GM19438 (cell line): Measurements from ENCODE around the gene PFKM.

Experiments used
- ATAC-seq: cut with Tn5 transposase; IDR thresholded peaks from one replicate; pipeline ENCODE4 v1.9.1; 2021; ENCODE audit warnings: low read depth; ENCODE audit not compliant: unreplicated experiment

Gene PFKM

DNA sequence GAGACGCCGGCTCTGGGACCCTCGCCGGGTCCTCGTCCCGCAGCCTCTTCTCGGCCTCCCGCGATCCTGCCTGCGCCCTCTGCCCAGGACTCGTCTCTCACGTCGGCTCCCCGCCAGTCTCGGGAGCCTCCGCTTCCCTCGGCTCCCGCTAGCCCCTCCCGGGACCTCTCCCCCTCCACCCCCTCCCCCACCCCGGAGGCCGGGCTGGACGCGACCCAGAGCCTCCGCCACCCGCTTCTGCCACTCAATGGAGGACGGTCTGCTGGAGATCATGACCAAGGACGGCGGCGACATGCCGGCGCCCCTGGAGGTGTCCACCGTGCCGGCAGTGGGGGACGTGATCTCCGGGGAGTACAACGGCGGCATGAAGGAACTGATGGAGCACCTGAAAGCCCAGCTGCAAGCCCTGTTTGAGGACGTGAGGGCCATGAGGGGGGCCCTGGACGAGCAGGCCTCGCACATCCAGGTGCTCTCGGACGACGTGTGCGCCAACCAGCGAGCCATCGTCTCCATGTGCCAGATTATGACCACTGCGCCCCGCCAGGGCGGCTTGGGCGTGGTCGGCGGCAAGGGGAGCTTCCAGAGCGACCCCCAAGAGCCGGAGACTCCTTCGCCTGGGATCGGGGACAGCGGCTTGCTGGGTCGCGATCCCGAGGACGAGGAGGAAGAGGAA lies 64.8 kb downstream of the PFKM start:
- ATAC-seq: no peak

DNA sequence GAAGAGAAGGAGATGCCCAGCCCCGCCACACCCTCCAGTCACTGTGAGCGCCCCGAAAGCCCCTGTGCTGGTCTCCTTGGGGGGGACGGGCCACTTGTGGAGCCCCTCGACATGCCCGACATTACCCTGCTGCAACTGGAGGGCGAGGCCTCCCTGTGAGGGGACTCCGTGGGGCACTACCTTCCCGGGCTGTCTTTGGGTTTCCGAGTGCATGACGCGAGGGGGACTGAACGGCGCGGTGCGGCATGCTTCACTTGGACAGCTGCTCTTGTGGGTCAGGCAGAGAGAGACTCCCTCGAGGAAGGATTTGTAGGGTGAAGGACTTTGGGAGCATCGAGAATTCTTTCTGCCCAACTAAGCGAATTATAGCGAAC lies 65.4 kb downstream of the PFKM start:
- ATAC-seq: no peak

GRCh38 chr12:48185181-48185919 lies 66.2 kb downstream of the PFKM start:
- ATAC-seq: no peak

GRCh38 chr12:48187916-48188695 lies 68.9 kb downstream of the PFKM start:
- ATAC-seq: no peak

- ATAC-seq: no peak
These were observed 70.4 kb downstream of the PFKM start for GRCh38 chr12:48189331-48190125.

- ATAC-seq: no peak
These were observed 71.9 kb downstream of the PFKM start for GRCh38 chr12:48191096-48191495.

- ATAC-seq: no peak
These were observed 73.7 kb downstream of the PFKM start for GRCh38 chr12:48192861-48193260.

- no peak for ATAC-seq
These were observed 74.5 kb downstream of the PFKM start for GRCh38 chr12:48193623-48194022.

DNA sequence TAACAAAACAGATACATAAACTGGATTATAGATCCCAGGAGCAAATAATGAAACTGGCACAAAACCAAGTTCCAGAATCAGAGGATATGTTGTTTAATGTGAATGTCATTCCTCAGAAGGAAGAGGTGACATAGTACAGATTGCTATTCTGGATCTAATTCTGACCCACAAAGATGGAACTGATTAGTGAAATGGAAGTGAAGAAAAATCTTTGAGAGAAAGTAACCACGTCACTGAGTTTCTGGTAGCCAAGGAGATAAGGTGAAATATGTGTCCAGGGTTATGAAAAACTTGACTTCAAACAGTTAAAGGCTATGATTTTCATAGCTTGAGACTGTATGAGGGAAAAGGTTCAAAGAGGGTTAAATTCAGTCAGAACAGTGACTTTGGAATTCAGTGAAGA lies 75.6 kb downstream of the PFKM start:
- ATAC-seq: no peak
